DND-41 (cell line): ENCODE data around the gene CYTIP.
A peak's percentile ranks its signal among the peaks of the same experiment; 100 is the strongest.

Source experiments
- ATAC-seq: fragments of 200-7000 bp; cut with Tn5 transposase; 3 replicates; pipeline ENCODE4 v1.9.1; 2021; ENCODE audit warnings: low read depth; ENCODE audit not compliant: insufficient read depth
- DNase-seq: peaks from one replicate; pipeline ENCODE4 v3.0.0-alpha.2; 2020
- H2AFZ ChIP-seq: 2 replicates; pipeline ENCODE4 v1.6.0; 2012; ENCODE audit warnings: low read depth, low read length
- H3K27ac ChIP-seq: 2 replicates; pipeline ENCODE4 v1.5.1; 2012; ENCODE audit warnings: low read length, inconsistent platforms
- H3K27me3 ChIP-seq: fragments of 200-600 bp; sonication (generic); 2 replicates; pipeline ENCODE4 v1.6.0; 2012; ENCODE audit warnings: low read length, mild to moderate bottlenecking, inconsistent platforms; ENCODE audit not compliant: insufficient read depth, poor library complexity
- H3K36me3 ChIP-seq: 2 replicates; pipeline ENCODE4 v1.5.1; 2012; ENCODE audit warnings: low read length, inconsistent platforms; ENCODE audit not compliant: insufficient read depth
- H3K4me1 ChIP-seq: 2 replicates; pipeline ENCODE4 v1.5.1; 2012; ENCODE audit warnings: mild to moderate bottlenecking, low read length; ENCODE audit not compliant: insufficient read depth
- H3K4me2 ChIP-seq: 2 replicates; pipeline ENCODE4 v1.6.0; 2012; ENCODE audit warnings: mild to moderate bottlenecking, moderate library complexity, low read length, inconsistent platforms; ENCODE audit not compliant: insufficient read depth
- H3K4me3 ChIP-seq, 2 experiments: fragments of 200-600 bp in 1 of 2; shearing (Covaris generic) in 1 of 2; 2 replicates each; pipeline ENCODE4 v1.5.1; 2012 to 2016; ENCODE audit warnings: inconsistent platforms in 2 of 2, low read length in 2 of 2, mild to moderate bottlenecking in 2 of 2, low read depth in 1 of 2, moderate library complexity in 1 of 2
- H3K79me2 ChIP-seq: 2 replicates; pipeline ENCODE4 v1.6.0; 2012; ENCODE audit warnings: low read length, inconsistent platforms; ENCODE audit not compliant: insufficient read depth
- H3K9ac ChIP-seq: 2 replicates; pipeline ENCODE4 v1.6.0; 2012; ENCODE audit warnings: low read depth, mild to moderate bottlenecking, inconsistent platforms, low read length, moderate library complexity
- H3K9me3 ChIP-seq: 2 replicates; pipeline ENCODE4 v1.5.1; 2012; ENCODE audit warnings: low read length, moderate library complexity, mild to moderate bottlenecking, inconsistent platforms; ENCODE audit not compliant: insufficient read depth, severe bottlenecking
- H4K20me1 ChIP-seq: 2 replicates; pipeline ENCODE4 v1.6.0; 2012; ENCODE audit warnings: low read length; ENCODE audit not compliant: insufficient read depth
- EZH2 ChIP-seq: IDR thresholded peaks from 3 replicates; pipeline ENCODE4 v1.6.1; 2012; ENCODE audit warnings: borderline replicate concordance, low read depth, mild to moderate bottlenecking, moderate library complexity, low read length, inconsistent platforms; ENCODE audit not compliant: severe bottlenecking
- TF ChIP-seq, protein P1 (sequence below): IDR thresholded peaks from 2 replicates; pipeline ENCODE4 v1.5.1; 2012; ENCODE audit warnings: borderline replicate concordance, low read length, moderate library complexity, mild to moderate bottlenecking; ENCODE audit not compliant: poor library complexity, severe bottlenecking; ENCODE audit errors: extremely low read depth

Gene CYTIP

GRCh38 chr2:157443795-157444640 is at the start of gene CYTIP:
Gene CYTIP (minus strand): TSS chr2:157444089. CDS start chr2:157444020, 69 bp downstream.
- no peak within 1 kb of the TSS for H2AFZ ChIP-seq
- no peak within 1 kb of the TSS for H3K4me2 ChIP-seq
- no peaks in the 10 kb centered on the region for H3K79me2 ChIP-seq
- no peak within 1 kb of the TSS for H3K9ac ChIP-seq
- no peaks in the 10 kb centered on the region for H4K20me1 ChIP-seq
- ATAC-seq (peak; percentile 29; the same call in 1 of the 3 replicates), DNase-seq (no peak)
- peaks cover 11% of the 10 kb centered on the region for H3K27me3 ChIP-seq
- H3K27ac ChIP-seq: no peak within 1 kb of the TSS
- no peaks in the 10 kb centered on the region for H3K4me1 ChIP-seq
- H3K36me3 ChIP-seq: no peaks in the 10 kb centered on the region
- H3K4me3 ChIP-seq: no peak within 1 kb of the TSS
- TF ChIP-seq EZH2: no peak
- TF ChIP-seq, protein P1, sequence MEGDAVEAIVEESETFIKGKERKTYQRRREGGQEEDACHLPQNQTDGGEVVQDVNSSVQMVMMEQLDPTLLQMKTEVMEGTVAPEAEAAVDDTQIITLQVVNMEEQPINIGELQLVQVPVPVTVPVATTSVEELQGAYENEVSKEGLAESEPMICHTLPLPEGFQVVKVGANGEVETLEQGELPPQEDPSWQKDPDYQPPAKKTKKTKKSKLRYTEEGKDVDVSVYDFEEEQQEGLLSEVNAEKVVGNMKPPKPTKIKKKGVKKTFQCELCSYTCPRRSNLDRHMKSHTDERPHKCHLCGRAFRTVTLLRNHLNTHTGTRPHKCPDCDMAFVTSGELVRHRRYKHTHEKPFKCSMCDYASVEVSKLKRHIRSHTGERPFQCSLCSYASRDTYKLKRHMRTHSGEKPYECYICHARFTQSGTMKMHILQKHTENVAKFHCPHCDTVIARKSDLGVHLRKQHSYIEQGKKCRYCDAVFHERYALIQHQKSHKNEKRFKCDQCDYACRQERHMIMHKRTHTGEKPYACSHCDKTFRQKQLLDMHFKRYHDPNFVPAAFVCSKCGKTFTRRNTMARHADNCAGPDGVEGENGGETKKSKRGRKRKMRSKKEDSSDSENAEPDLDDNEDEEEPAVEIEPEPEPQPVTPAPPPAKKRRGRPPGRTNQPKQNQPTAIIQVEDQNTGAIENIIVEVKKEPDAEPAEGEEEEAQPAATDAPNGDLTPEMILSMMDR: no peak
- H3K9me3 ChIP-seq: no peaks in the 10 kb centered on the region

GRCh38 chr2:157492189-157492773 is 48.4 kb upstream of the CYTIP start:
- no peak overlapping the region for H2AFZ ChIP-seq
- no peaks in the 10 kb centered on the region for H3K79me2 ChIP-seq
- TF ChIP-seq, protein P1: peak; percentile 85
- TF ChIP-seq EZH2: no peak
- H3K9me3 ChIP-seq: no peaks in the 10 kb centered on the region
- peak; percentile 91 for ATAC-seq
- no peaks in the 10 kb centered on the region for H4K20me1 ChIP-seq
- peaks cover 6% of the 10 kb centered on the region for H3K27me3 ChIP-seq
- no peaks in the 10 kb centered on the region for H3K36me3 ChIP-seq
- H3K4me2 ChIP-seq: no peak overlapping the region
- no peak overlapping the region for H3K9ac ChIP-seq
- no peak overlapping the region for H3K27ac ChIP-seq
- H3K4me1 ChIP-seq: no peaks in the 10 kb centered on the region
- H3K4me3 ChIP-seq: no peak overlapping the region
- peak; percentile 70 for DNase-seq

DNA sequence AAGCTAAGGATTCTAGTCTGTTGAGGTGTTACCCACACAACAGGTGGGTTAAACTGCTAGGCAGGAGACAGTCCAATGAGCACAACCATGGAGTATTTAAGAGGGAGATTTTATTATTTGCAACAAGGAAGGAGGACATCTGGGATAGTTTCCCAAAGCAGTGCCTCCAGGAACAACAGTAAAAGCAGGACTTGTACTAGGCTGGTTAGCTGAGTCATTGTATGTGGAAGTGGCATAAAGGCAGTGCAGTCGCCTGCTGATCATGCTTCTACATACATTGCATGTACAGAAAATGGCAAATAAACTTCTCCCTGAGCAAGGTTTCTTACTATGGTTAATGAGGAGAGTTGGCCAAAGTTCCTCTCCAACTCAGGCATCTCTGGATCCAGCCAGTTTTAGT is 46.1 kb upstream of the CYTIP start:
- Histone ChIP-seq H3K4me3 (no peak overlapping the region), H2AFZ (no peak overlapping the region), H3K4me2 (no peak overlapping the region), H3K9me3 (no peaks in the 10 kb centered on the region), H3K9ac (no peak overlapping the region), H3K79me2 (no peaks in the 10 kb centered on the region), H3K27ac (no peak overlapping the region), H3K4me1 (no peaks in the 10 kb centered on the region), H4K20me1 (no peaks in the 10 kb centered on the region), H3K36me3 (no peaks in the 10 kb centered on the region), H3K27me3 (peaks cover 13% of the 10 kb centered on the region)
- TF ChIP-seq, protein P1: no peak
- TF ChIP-seq EZH2: no peak
- ATAC-seq (no peak), DNase-seq (no peak)
